ENCODE results near the gene AOX1.
A peak's percentile ranks its signal among the peaks of the same experiment; 100 is the strongest.
"Not testable (repeated sequence)": the region's sequence is repeated elsewhere in the genome, so short reads cannot be mapped to it uniquely, and the experiment has no call there.

Gene AOX1

GRCh38 chr2:200631287-200631686, 45.5 kb downstream of the AOX1 start:
- DNase-seq, result no peak

GRCh38 chr2:200634231-200634964, 48.6 kb downstream of the AOX1 start:
- DNase-seq, result no peak

GRCh38 chr2:200635251-200635650, 49.4 kb downstream of the AOX1 start:
- peak; percentile 24 for DNase-seq

GRCh38 chr2:200637901-200638300, 52.1 kb downstream of the AOX1 start:
- no peak for DNase-seq

GRCh38 chr2:200640176-200640575, 54.4 kb downstream of the AOX1 start:
- DNase-seq, result no peak

GRCh38 chr2:200640901-200641300, 55.1 kb downstream of the AOX1 start:
- DNase-seq, result no peak

- not testable (repeated sequence) for DNase-seq
These were observed 62.9 kb downstream of the AOX1 start for GRCh38 chr2:200648518-200649281.

- no peak for DNase-seq
These were observed 63.9 kb downstream of the AOX1 start for GRCh38 chr2:200649724-200650123.

- no peak for DNase-seq
These were observed 64.4 kb downstream of the AOX1 start for GRCh38 chr2:200650195-200650594.

GRCh38 chr2:200652158-200652557, 66.3 kb downstream of the AOX1 start:
- no peak for DNase-seq

GRCh38 chr2:200653021-200653420, 67.2 kb downstream of the AOX1 start:
- no peak for DNase-seq

- no peak for DNase-seq
These were observed 69.0 kb downstream of the AOX1 start for GRCh38 chr2:200654823-200655222.

- DNase-seq, result no peak
These were observed 70.2 kb downstream of the AOX1 start for GRCh38 chr2:200655918-200656580.

GRCh38 chr2:200658278-200658864, 72.6 kb downstream of the AOX1 start:
- DNase-seq, result no peak

- no peak for DNase-seq
These were observed 73.6 kb downstream of the AOX1 start for GRCh38 chr2:200659410-200659809.

GRCh38 chr2:200661477-200661876, 75.7 kb downstream of the AOX1 start:
- DNase-seq, result no peak

- DNase-seq, result no peak
These were observed 76.9 kb downstream of the AOX1 start for GRCh38 chr2:200662727-200663126.

GRCh38 chr2:200664770-200665494, 79.1 kb downstream of the AOX1 start:
- no peak for DNase-seq

GRCh38 chr2:200665626-200666453, 80.0 kb downstream of the AOX1 start:
- no peak for DNase-seq

GRCh38 chr2:200667413-200667812, 81.6 kb downstream of the AOX1 start:
- no peak for DNase-seq

GRCh38 chr2:200668478-200668877, 82.7 kb downstream of the AOX1 start:
- no peak for DNase-seq

GRCh38 chr2:200669308-200669707, 83.5 kb downstream of the AOX1 start:
- DNase-seq, result no peak

All from KG1 (cell line).